HCT116 (cell line): ENCODE results near the gene GRIK3. TPM values are rescaled to one million over a fixed set of nuclear protein-coding genes. Genes with fewer than 3 reads are reported as not detected.

ENCODE experiments used
- ATAC-seq: fragments of 200-7000 bp; cut with Tn5 transposase; 2 replicates; pipeline ENCODE4 v1.9.1; 2020; ENCODE audit warnings: mild to moderate bottlenecking, moderate library complexity
- BruUV-seq: library from RNA; stranded (reverse); fragments of 400-500 nt; replicated peaks from 2 replicates; lab custom pipeline; 2021; lab: Mats Ljungman, UMichigan
- CTCF ChIA-PET: fragments of 300-600 bp; sonication (Branson Sonifier 250); formaldehyde crosslinking; loops from one replicate; lab custom pipeline; 2021; ENCODE audit warnings: antibody characterized with exemption; lab: Charles Lee
- POLR2A ChIA-PET: fragments of 300-600, 350-600 bp; sonication (Branson Sonifier 250); formaldehyde crosslinking; loops from one replicate; lab custom pipeline; 2021; ENCODE audit warnings: antibody characterized with exemption; lab: Charles Lee
- RAD21 ChIA-PET, 2 experiments: fragments of 300-600 bp; sonication (Branson Sonifier 250); formaldehyde crosslinking; loops; one replicate each; lab custom pipeline; 2023; ENCODE audit warnings: low total read pairs in 2 of 2; ENCODE audit not compliant: uncharacterized antibody in 2 of 2, unreplicated experiment in 2 of 2, low non-redundant PET in 1 of 2; lab: Charles Lee
- DNase-seq: peaks from one replicate; pipeline ENCODE4 v3.0.0-alpha.2; 2010; ENCODE audit warnings: low read depth, low spot score
- H2AFZ ChIP-seq: fragments of 200-600 bp; shearing (Covaris generic), sonication (generic); 2 replicates; pipeline ENCODE4 v1.6.1; 2017; ENCODE audit warnings: low read depth, mixed run types, mixed read lengths, antibody characterized with exemption, low read length; ENCODE audit not compliant: poor library complexity, severe bottlenecking
- H3K27ac ChIP-seq: 2 replicates; pipeline ENCODE4 v1.5.1; 2012; ENCODE audit warnings: low read depth, low read length
- H3K27me3 ChIP-seq: fragments of 200-600 bp; sonication (generic); 2 replicates; pipeline ENCODE4 v1.6.1; 2016; ENCODE audit warnings: mixed run types, low read length, mixed read lengths; ENCODE audit not compliant: insufficient read depth
- H3K36me3 ChIP-seq, 2 experiments: fragments of 200-500 bp in 1 of 2; fragments of 200-600 bp in 1 of 2; sonication (Bioruptor generic) in 1 of 2; sonication (generic) in 1 of 2; 2 replicates each; pipeline versions ENCODE4 v1.5.1 to v1.6.1; 2014 to 2016; ENCODE audit warnings: low read length in 2 of 2, inconsistent platforms in 1 of 2, mixed read lengths in 1 of 2, mixed run types in 1 of 2; ENCODE audit not compliant: insufficient read depth in 2 of 2, control insufficient read depth in 1 of 2
- H3K4me1 ChIP-seq, 2 experiments: fragments of 200-600 bp in 1 of 2; sonication (generic) in 1 of 2; 2 replicates each; pipeline versions ENCODE4 v1.5.1 to v1.6.1; 2012 to 2017; ENCODE audit warnings: low read length in 2 of 2, inconsistent platforms in 1 of 2, mild to moderate bottlenecking in 1 of 2, mixed read lengths in 1 of 2, mixed run types in 1 of 2, moderate library complexity in 1 of 2; ENCODE audit not compliant: insufficient read depth in 2 of 2, control insufficient read depth in 1 of 2
- H3K4me2 ChIP-seq: fragments of 200-600 bp; sonication (generic); 2 replicates; pipeline ENCODE4 v1.6.1; 2017; ENCODE audit warnings: mixed run types, low read length, mixed read lengths
- H3K4me3 ChIP-seq, 2 experiments: fragments of 200-600 bp in 1 of 2; sonication (generic) in 1 of 2; replicated peaks in 1 of 2; 2 replicates each; pipeline ENCODE4 v1.5.1; 2011 to 2016; ENCODE audit warnings: low read length in 2 of 2, control low read depth in 1 of 2, low read depth in 1 of 2, mild to moderate bottlenecking in 1 of 2, mixed read lengths in 1 of 2, mixed run types in 1 of 2
- H3K79me2 ChIP-seq: fragments of 200-600 bp; sonication (generic); 2 replicates; pipeline ENCODE4 v1.6.1; 2017; ENCODE audit warnings: mild to moderate bottlenecking, mixed run types, low read length, moderate library complexity, mixed read lengths; ENCODE audit not compliant: insufficient read depth
- H3K9ac ChIP-seq: fragments of 200-600 bp; sonication (generic); 2 replicates; pipeline ENCODE4 v1.6.1; 2016; ENCODE audit warnings: low read length, mixed read lengths
- H3K9me2 ChIP-seq: fragments of 200-600 bp; sonication (generic), shearing (Covaris generic); 2 replicates; pipeline ENCODE4 v1.6.1; 2017; ENCODE audit warnings: mixed run types, mild to moderate bottlenecking, moderate library complexity; ENCODE audit not compliant: insufficient read depth
- H3K9me3 ChIP-seq, 2 experiments: fragments of 200-500 bp in 1 of 2; fragments of 200-600 bp in 1 of 2; sonication (Bioruptor generic) in 1 of 2; sonication (generic) in 1 of 2; 2 replicates each; pipeline ENCODE4 v1.6.1; 2014 to 2017; ENCODE audit warnings: low read length in 2 of 2, mixed read lengths in 2 of 2, inconsistent platforms in 1 of 2, low read depth in 1 of 2, mild to moderate bottlenecking in 1 of 2, mixed run types in 1 of 2, moderate library complexity in 1 of 2; ENCODE audit not compliant: control insufficient read depth in 1 of 2, insufficient read depth in 1 of 2
- H4K20me1 ChIP-seq: fragments of 200-600 bp; sonication (generic), shearing (Covaris generic); 2 replicates; pipeline ENCODE4 v1.6.1; 2017; ENCODE audit warnings: mixed run types, mild to moderate bottlenecking, moderate library complexity; ENCODE audit not compliant: insufficient read depth
- CBX3 ChIP-seq: IDR thresholded peaks from 2 replicates; pipeline ENCODE4 v1.6.1; 2012; ENCODE audit warnings: low read depth
- EGR1 ChIP-seq: IDR thresholded peaks from 2 replicates; pipeline ENCODE4 v1.6.1; 2012; ENCODE audit warnings: low read depth
- EZH2phosphoT487 ChIP-seq: fragments of 200-600 bp; IDR thresholded peaks from 2 replicates; pipeline ENCODE4 v1.6.1; 2018; ENCODE audit warnings: antibody characterized with exemption, borderline replicate concordance
- FOSL1 ChIP-seq: IDR thresholded peaks from 2 replicates; pipeline ENCODE4 v1.6.1; 2012; ENCODE audit warnings: low read depth
- MAX ChIP-seq: IDR thresholded peaks from 2 replicates; pipeline ENCODE4 v1.6.1; 2012
- POLR2AphosphoS5 ChIP-seq: IDR thresholded peaks from 2 replicates; pipeline ENCODE4 v1.6.1; 2011; ENCODE audit warnings: mild to moderate bottlenecking, low read depth, low read length, moderate library complexity
- RAD21 ChIP-seq: IDR thresholded peaks from 2 replicates; pipeline ENCODE4 v1.6.1; 2012; ENCODE audit warnings: low read depth, mild to moderate bottlenecking
- SP1 ChIP-seq: IDR thresholded peaks from 2 replicates; pipeline ENCODE4 v1.6.1; 2012; ENCODE audit warnings: low read depth
- SRF ChIP-seq: IDR thresholded peaks from 2 replicates; pipeline ENCODE4 v1.6.1; 2012; ENCODE audit warnings: low read depth
- YY1 ChIP-seq: IDR thresholded peaks from 2 replicates; pipeline ENCODE4 v1.6.1; 2011; ENCODE audit warnings: low read length, low read depth, moderate library complexity, mild to moderate bottlenecking; ENCODE audit not compliant: insufficient replicate concordance; ENCODE audit errors: extremely low read depth
- ZFX ChIP-seq: fragments of 450-650 bp; IDR thresholded peaks from 2 replicates; pipeline ENCODE4 v1.6.1; 2017
- ZNF274 ChIP-seq: fragments of 200-500 bp; sonication (Bioruptor generic); IDR thresholded peaks from 2 replicates; pipeline ENCODE4 v1.6.1; 2014; ENCODE audit warnings: mild to moderate bottlenecking, low read depth, low read length, inconsistent platforms
- intact Hi-C: fragments of 100-400 bp; cut with micrococcal nuclease; formaldehyde crosslinking; loops from 2 replicates; pipeline ENCODE4 v1.10.0; 2022
- total RNA-seq: library from RNA; stranded (reverse); gene quantifications from one replicate; pipeline ENCODE4 v1.2.1, GENCODE V29; 2021; ENCODE audit not compliant: unreplicated experiment
- TF ChIP-seq, protein P1 (sequence below): IDR thresholded peaks from 2 replicates; pipeline ENCODE4 v1.6.1; 2012

Gene GRIK3
- total RNA-seq, 1 experiment from 2014 or later = not detected

DNA sequence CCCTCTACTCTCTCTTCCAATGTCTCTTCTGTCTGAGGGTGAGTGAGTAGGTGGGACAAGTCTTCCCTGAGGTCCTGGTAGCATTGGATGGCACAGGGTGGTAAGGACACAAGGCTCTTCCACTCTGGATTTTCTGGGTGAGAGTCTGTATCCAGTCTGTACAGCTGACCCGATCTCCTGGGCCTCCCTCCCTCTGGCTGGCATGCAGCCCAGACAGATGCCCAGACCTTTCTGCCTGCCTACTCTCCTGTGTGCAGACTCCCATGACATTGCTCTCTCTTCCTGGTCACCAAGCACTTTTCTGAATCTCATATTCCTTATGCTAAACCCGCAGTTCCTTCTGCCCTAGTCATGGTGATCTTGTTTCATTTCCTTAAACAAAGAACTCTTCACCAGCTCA, 100.3 kb downstream of the GRIK3 start:
- H3K4me2 ChIP-seq = no peak overlapping the region
- ChIA-PET RAD21 (no interaction called here), POLR2A (no interaction called here), CTCF (no interaction called here)
- H3K79me2 ChIP-seq = no peaks in the 10 kb centered on the region
- ATAC-seq = no peak
- no peaks in the 10 kb centered on the region for H4K20me1 ChIP-seq
- no peaks in the 10 kb centered on the region for H3K4me1 ChIP-seq
- H3K9me2 ChIP-seq = no peaks in the 10 kb centered on the region
- H3K9ac ChIP-seq = no peak overlapping the region
- H3K9me3 ChIP-seq = no peaks in the 10 kb centered on the region
- H3K27ac ChIP-seq = no peak overlapping the region
- H2AFZ ChIP-seq = no peak overlapping the region
- intact Hi-C loops = no loop called here
- no TSS peak for BruUV-seq
- H3K27me3 ChIP-seq = peaks cover 96% of the 10 kb centered on the region
- H3K36me3 ChIP-seq = no peaks in the 10 kb centered on the region
- DNase-seq = no peak
- no peak for TF ChIP-seq RAD21
- TF ChIP-seq, protein P1, sequence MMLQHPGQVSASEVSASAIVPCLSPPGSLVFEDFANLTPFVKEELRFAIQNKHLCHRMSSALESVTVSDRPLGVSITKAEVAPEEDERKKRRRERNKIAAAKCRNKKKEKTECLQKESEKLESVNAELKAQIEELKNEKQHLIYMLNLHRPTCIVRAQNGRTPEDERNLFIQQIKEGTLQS = no peak
- no peak overlapping the region for H3K4me3 ChIP-seq

- no TSS peak for BruUV-seq
- peaks cover 36% of the 10 kb centered on the region for H3K27me3 ChIP-seq
- no peak for ATAC-seq
- no peak overlapping the region for H3K4me2 ChIP-seq
- no peaks in the 10 kb centered on the region for H3K4me1 ChIP-seq
- CTCF ChIA-PET = no interaction called here
- H3K9me2 ChIP-seq = no peaks in the 10 kb centered on the region
- POLR2A ChIA-PET = no interaction called here
- DNase-seq = no peak
- RAD21 ChIA-PET = no interaction called here
- H4K20me1 ChIP-seq = no peaks in the 10 kb centered on the region
- H3K4me3 ChIP-seq = no peak overlapping the region
- H3K9me3 ChIP-seq = no peaks in the 10 kb centered on the region
- no peak for TF ChIP-seq MAX
- no peak for TF ChIP-seq EGR1
- no peak for TF ChIP-seq EZH2phosphoT487
- no peak for TF ChIP-seq ZFX
- TF ChIP-seq POLR2AphosphoS5 = no peak
- no peak for TF ChIP-seq CBX3
- TF ChIP-seq ZNF274 = no peak
- TF ChIP-seq FOSL1 = no peak
- no peak for TF ChIP-seq SRF
- TF ChIP-seq SP1 = no peak
- TF ChIP-seq YY1 = no peak
- H3K36me3 ChIP-seq = no peaks in the 10 kb centered on the region
- intact Hi-C loops = no loop called here
- no peaks in the 10 kb centered on the region for H3K79me2 ChIP-seq
- H3K9ac ChIP-seq = no peak overlapping the region
- no peak overlapping the region for H2AFZ ChIP-seq
- no peak overlapping the region for H3K27ac ChIP-seq
Measured at GRCh38 chr1:36927826-36928225, 106.5 kb downstream of the GRIK3 start.
